ENCODE results near the gene SRD5A1.

SRD5A1 gene

GRCh38 chr5:6692906-6693305 is 59.7 kb downstream of the SRD5A1 start:
- DNase-seq = no peak

GRCh38 chr5:6698696-6699095 is 65.5 kb downstream of the SRD5A1 start:
- no peak for DNase-seq

GRCh38 chr5:6699357-6699756 is 66.1 kb downstream of the SRD5A1 start:
- no peak for DNase-seq

- DNase-seq = no peak
Observed at GRCh38 chr5:6700074-6700684, 66.9 kb downstream of the SRD5A1 start.

GRCh38 chr5:6700685-6701355 is 67.6 kb downstream of the SRD5A1 start:
- DNase-seq = no peak

- no peak for DNase-seq
Observed at GRCh38 chr5:6701491-6701890, 68.3 kb downstream of the SRD5A1 start.

GRCh38 chr5:6702633-6703032 is 69.4 kb downstream of the SRD5A1 start:
- DNase-seq = no peak

- no peak for DNase-seq
Observed at GRCh38 chr5:6703806-6704205, 70.6 kb downstream of the SRD5A1 start.

GRCh38 chr5:6704361-6704851 is 71.2 kb downstream of the SRD5A1 start:
- DNase-seq = no peak

GRCh38 chr5:6705088-6705487 is 71.8 kb downstream of the SRD5A1 start:
- no peak for DNase-seq

- no peak for DNase-seq
Observed at GRCh38 chr5:6705959-6706358, 72.7 kb downstream of the SRD5A1 start.

- DNase-seq = no peak
Observed at GRCh38 chr5:6707852-6708251, 74.6 kb downstream of the SRD5A1 start.

GRCh38 chr5:6708814-6709213 is 75.6 kb downstream of the SRD5A1 start:
- no peak for DNase-seq

GRCh38 chr5:6710070-6710469 is 76.8 kb downstream of the SRD5A1 start:
- DNase-seq = no peak

GRCh38 chr5:6710551-6711318 is 77.5 kb downstream of the SRD5A1 start:
- no peak for DNase-seq

GRCh38 chr5:6711409-6712141 is 78.3 kb downstream of the SRD5A1 start:
- DNase-seq = no peak

GRCh38 chr5:6712142-6712576 is 78.9 kb downstream of the SRD5A1 start:
- peak; percentile 45 for DNase-seq

GRCh38 chr5:6712577-6713273 is 79.5 kb downstream of the SRD5A1 start:
- peak; percentile 98 for DNase-seq

- no peak for DNase-seq
Observed at GRCh38 chr5:6713274-6714225, 80.3 kb downstream of the SRD5A1 start, which contains the start of gene TENT4A. Gene TENT4A, plus strand, starts transcription at chr5:6713432. Its CDS starts 552 bp downstream, at chr5:6713984.

GRCh38 chr5:6714226-6715041 is 81.2 kb downstream of the SRD5A1 start:
- no peak for DNase-seq
